Measurements from ENCODE around the gene F2RL1.

F2RL1 gene

DNA sequence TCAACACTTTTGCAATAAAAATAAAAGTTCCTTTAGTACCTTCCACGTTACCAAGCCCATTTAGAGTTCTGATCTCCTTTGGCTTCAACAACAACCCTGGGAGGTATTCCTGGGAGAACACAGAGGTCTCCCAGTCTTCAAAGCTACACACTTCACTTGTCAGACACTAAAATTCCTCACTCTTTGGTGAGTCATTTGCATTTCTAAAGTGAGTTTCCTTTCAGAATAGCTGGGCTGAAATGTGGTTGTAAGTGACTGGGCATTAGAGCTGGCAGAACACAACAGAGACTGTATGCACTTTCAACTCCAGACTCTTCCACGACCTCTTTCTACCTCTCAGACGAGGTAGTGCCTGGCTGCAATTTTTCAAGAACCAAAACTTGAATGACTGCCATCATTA is 11.5 kb upstream of the F2RL1 start:
- H3F3A ChIP-seq (ENCODE audit: control insufficient read depth, insufficient read depth), result no peaks in the 10 kb centered on the region
- TF ChIP-seq CTCF (IDR thresholded peaks at IDR 0.05; ENCODE audit: low read depth, low read length, poor library complexity, severe bottlenecking), result no peak
- no peak for TF ChIP-seq EZH2phosphoT487 (IDR thresholded peaks at IDR 0.05; ENCODE audit: borderline replicate concordance, low read length)
- no peaks in the 10 kb centered on the region for H4K20me1 ChIP-seq (ENCODE audit: control insufficient read depth, insufficient read depth, low read depth, low read length)
- no peaks in the 10 kb centered on the region for H3K36me3 ChIP-seq (ENCODE audit: control insufficient read depth, low read length)
- H3K9me3 ChIP-seq (ENCODE audit: control insufficient read depth, insufficient read depth, low read length), result no peaks in the 10 kb centered on the region
- no peaks in the 10 kb centered on the region for H3K79me2 ChIP-seq (ENCODE audit: control insufficient read depth, low read length)
- no peak overlapping the region for H3K4me3 ChIP-seq (ENCODE audit: low read length)
- H3K27ac ChIP-seq (ENCODE audit: low read depth, low read length), result no peak overlapping the region
- no peaks in the 10 kb centered on the region for H3K4me1 ChIP-seq (ENCODE audit: control insufficient read depth, low read length)
- H3K4me2 ChIP-seq (ENCODE audit: low read length), result no peak overlapping the region
- H3K9me2 ChIP-seq (replicated peaks; ENCODE audit: control insufficient read depth, low read length), result no peaks in the 10 kb centered on the region
- H3K27me3 ChIP-seq (ENCODE audit: control insufficient read depth, low read length), result no peaks in the 10 kb centered on the region

- Histone ChIP-seq H3F3A (ENCODE audit: control insufficient read depth, insufficient read depth) (no peaks in the 10 kb centered on the region), H3K4me2 (ENCODE audit: low read length) (no peak overlapping the region), H3K27ac (ENCODE audit: low read depth, low read length) (no peak overlapping the region), H3K4me3 (ENCODE audit: low read length) (no peak overlapping the region), H3K9me2 (replicated peaks; ENCODE audit: control insufficient read depth, low read length) (no peaks in the 10 kb centered on the region), H3K9me3 (ENCODE audit: control insufficient read depth, insufficient read depth, low read length) (no peaks in the 10 kb centered on the region), H3K4me1 (ENCODE audit: control insufficient read depth, low read length) (no peaks in the 10 kb centered on the region), H3K27me3 (ENCODE audit: control insufficient read depth, low read length) (no peaks in the 10 kb centered on the region), H3K36me3 (ENCODE audit: control insufficient read depth, low read length) (no peaks in the 10 kb centered on the region), H4K20me1 (ENCODE audit: control insufficient read depth, insufficient read depth, low read depth, low read length) (no peaks in the 10 kb centered on the region), H3K79me2 (ENCODE audit: control insufficient read depth, low read length) (no peaks in the 10 kb centered on the region)
- TF ChIP-seq CTCF (IDR thresholded peaks at IDR 0.05; ENCODE audit: low read depth, low read length, poor library complexity, severe bottlenecking), result no peak
- TF ChIP-seq EZH2phosphoT487 (IDR thresholded peaks at IDR 0.05; ENCODE audit: borderline replicate concordance, low read length), result no peak
Observed at GRCh38 chr5:76808141-76808691, 10.6 kb upstream of the F2RL1 start.

- H3K4me1 ChIP-seq (ENCODE audit: control insufficient read depth, low read length), result no peaks in the 10 kb centered on the region
- no peaks in the 10 kb centered on the region for H3K9me2 ChIP-seq (replicated peaks; ENCODE audit: control insufficient read depth, low read length)
- H3K27ac ChIP-seq (ENCODE audit: low read depth, low read length), result no peak overlapping the region
Observed at GRCh38 chr5:76809141-76809540, 9.7 kb upstream of the F2RL1 start.

More at GRCh38 chr5:76809141-76809540, 9.7 kb upstream of the F2RL1 start:
- H3K36me3 ChIP-seq (ENCODE audit: control insufficient read depth, low read length), result no peaks in the 10 kb centered on the region
- no peaks in the 10 kb centered on the region for H3F3A ChIP-seq (ENCODE audit: control insufficient read depth, insufficient read depth)
- no peak overlapping the region for H3K4me2 ChIP-seq (ENCODE audit: low read length)
- TF ChIP-seq EZH2phosphoT487 (IDR thresholded peaks at IDR 0.05; ENCODE audit: borderline replicate concordance, low read length) (no peak), CTCF (IDR thresholded peaks at IDR 0.05; ENCODE audit: low read depth, low read length, poor library complexity, severe bottlenecking) (no peak)
- H3K79me2 ChIP-seq (ENCODE audit: control insufficient read depth, low read length), result no peaks in the 10 kb centered on the region
- no peaks in the 10 kb centered on the region for H3K27me3 ChIP-seq (ENCODE audit: control insufficient read depth, low read length)
- no peaks in the 10 kb centered on the region for H3K9me3 ChIP-seq (ENCODE audit: control insufficient read depth, insufficient read depth, low read length)
- H3K4me3 ChIP-seq (ENCODE audit: low read length), result no peak overlapping the region
- no peaks in the 10 kb centered on the region for H4K20me1 ChIP-seq (ENCODE audit: control insufficient read depth, insufficient read depth, low read depth, low read length)

All from DOHH2 (cell line).